OCI-LY3 (cell line): ENCODE data around the gene ARHGAP19.

Experiments used
- H2AFZ ChIP-seq: fragments of 200-600, 300-600 bp; shearing (Covaris generic); 2 replicates; pipeline ENCODE4 v1.6.0; 2014; ENCODE audit warnings: antibody characterized with exemption, low read depth, low read length
- H3K27ac ChIP-seq: fragments of 200-600, 300-600 bp; sonication (generic); 2 replicates; pipeline ENCODE4 v1.5.1; 2014; ENCODE audit warnings: mild to moderate bottlenecking, low read length, moderate library complexity, mixed read lengths
- H3K27me3 ChIP-seq: fragments of 200-600, 300-600 bp; sonication (generic); 2 replicates; pipeline ENCODE4 v1.6.1; 2014; ENCODE audit warnings: low read depth, low read length, mixed read lengths
- H3K36me3 ChIP-seq: fragments of 200-600, 300-600 bp; sonication (generic); replicated peaks from 2 replicates; pipeline ENCODE3; 2014; ENCODE audit warnings: low read depth, low read length, mixed read lengths
- H3K4me1 ChIP-seq: fragments of 300-600, 200-600 bp; sonication (generic); 2 replicates; pipeline ENCODE4 v1.6.1; 2014; ENCODE audit warnings: low read length, mixed read lengths
- H3K4me2 ChIP-seq: fragments of 200-600, 300-600 bp; sonication (generic); 2 replicates; pipeline ENCODE4 v1.6.1; 2014; ENCODE audit warnings: low read length, mixed read lengths
- H3K4me3 ChIP-seq: fragments of 300-600, 200-600 bp; sonication (generic); 2 replicates; pipeline ENCODE4 v1.5.1; 2014; ENCODE audit warnings: antibody characterized with exemption, mild to moderate bottlenecking, low read length, moderate library complexity
- H3K79me2 ChIP-seq: fragments of 300-600, 200-600 bp; shearing (Covaris generic); 2 replicates; pipeline ENCODE4 v1.6.1; 2014; ENCODE audit warnings: mild to moderate bottlenecking, low read length, mixed read lengths
- H3K9ac ChIP-seq: fragments of 300-600, 200-600 bp; shearing (Covaris generic); 2 replicates; pipeline ENCODE4 v1.6.0; 2014; ENCODE audit warnings: mild to moderate bottlenecking, low read length, moderate library complexity
- H3K9me3 ChIP-seq: fragments of 200-600, 300-600 bp; shearing (Covaris generic); 2 replicates; pipeline ENCODE4 v1.6.1; 2014; ENCODE audit warnings: low read length, mixed read lengths; ENCODE audit not compliant: insufficient read depth
- H4K20me1 ChIP-seq: fragments of 200-600, 300-600 bp; sonication (generic); 2 replicates; pipeline ENCODE4 v1.6.1; 2016; ENCODE audit warnings: low read length, mixed read lengths; ENCODE audit not compliant: insufficient read depth
- CTCF ChIP-seq: fragments of 200-600, 300-600 bp; sonication (generic); IDR thresholded peaks from 2 replicates; pipeline ENCODE4 v1.5.1; 2014; ENCODE audit warnings: antibody characterized with exemption, low read length, low read depth
- EZH2phosphoT487 ChIP-seq: fragments of 200-600 bp; shearing (Covaris generic); IDR thresholded peaks from 2 replicates; pipeline ENCODE4 v1.6.1; 2018; ENCODE audit warnings: antibody characterized with exemption, mixed run types, low read depth

ARHGAP19 gene

GRCh38 chr10:97329766-97330165 is 37.3 kb upstream of the ARHGAP19 start:
- H3K4me3 ChIP-seq: no peak overlapping the region
- no peak overlapping the region for H3K27ac ChIP-seq
- H3K9me3 ChIP-seq: no peaks in the 10 kb centered on the region
- TF ChIP-seq CTCF (no peak), EZH2phosphoT487 (no peak)
- no peaks in the 10 kb centered on the region for H3K27me3 ChIP-seq
- H2AFZ ChIP-seq: no peak overlapping the region
- H3K79me2 ChIP-seq: peaks cover 16% of the 10 kb centered on the region
- no peak overlapping the region for H3K4me2 ChIP-seq
- H3K36me3 ChIP-seq: no peaks in the 10 kb centered on the region
- no peak overlapping the region for H3K9ac ChIP-seq
- H3K4me1 ChIP-seq: peaks cover 10% of the 10 kb centered on the region
- H4K20me1 ChIP-seq: no peaks in the 10 kb centered on the region

GRCh38 chr10:97328646-97329453 is 36.4 kb upstream of the ARHGAP19 start:
- H3K36me3 ChIP-seq: no peaks in the 10 kb centered on the region
- TF ChIP-seq EZH2phosphoT487 (no peak), CTCF (no peak)
- H3K27me3 ChIP-seq: no peaks in the 10 kb centered on the region
- no peak overlapping the region for H2AFZ ChIP-seq
- H3K9ac ChIP-seq: no peak overlapping the region
- no peaks in the 10 kb centered on the region for H4K20me1 ChIP-seq
- peaks cover 10% of the 10 kb centered on the region for H3K4me1 ChIP-seq
- H3K79me2 ChIP-seq: peaks cover 15% of the 10 kb centered on the region
- no peak overlapping the region for H3K4me2 ChIP-seq
- no peak overlapping the region for H3K27ac ChIP-seq
- H3K9me3 ChIP-seq: no peaks in the 10 kb centered on the region
- no peak overlapping the region for H3K4me3 ChIP-seq

- no peak for TF ChIP-seq EZH2phosphoT487
- TF ChIP-seq CTCF: no peak
- peaks cover 2% of the 10 kb centered on the region; the same call in 1 of the 2 replicates for H3K79me2 ChIP-seq
- no peaks in the 10 kb centered on the region for H4K20me1 ChIP-seq
- no peak overlapping the region for H3K27ac ChIP-seq
- H3K36me3 ChIP-seq: no peaks in the 10 kb centered on the region
- H3K27me3 ChIP-seq: no peaks in the 10 kb centered on the region
- H3K9me3 ChIP-seq: no peaks in the 10 kb centered on the region
- no peak overlapping the region for H3K9ac ChIP-seq
- no peak overlapping the region for H2AFZ ChIP-seq
- no peak overlapping the region for H3K4me2 ChIP-seq
- no peaks in the 10 kb centered on the region for H3K4me1 ChIP-seq
- H3K4me3 ChIP-seq: no peak overlapping the region
Observed at GRCh38 chr10:97327348-97328294, 35.2 kb upstream of the ARHGAP19 start.

GRCh38 chr10:97325754-97326153 is 33.3 kb upstream of the ARHGAP19 start:
- no peak overlapping the region for H3K27ac ChIP-seq

More at GRCh38 chr10:97325754-97326153, 33.3 kb upstream of the ARHGAP19 start:
- Histone ChIP-seq H3K4me2 (no peak overlapping the region), H3K79me2 (no peaks in the 10 kb centered on the region), H3K4me1 (no peaks in the 10 kb centered on the region), H2AFZ (no peak overlapping the region), H3K4me3 (no peak overlapping the region), H3K9ac (no peak overlapping the region), H4K20me1 (no peaks in the 10 kb centered on the region), H3K36me3 (no peaks in the 10 kb centered on the region), H3K27me3 (no peaks in the 10 kb centered on the region), H3K9me3 (no peaks in the 10 kb centered on the region)
- TF ChIP-seq CTCF (no peak), EZH2phosphoT487 (no peak)
